Sciatic nerve (tissue), 2 donors: Measurements from ENCODE around the gene NT5C1B. TPM values are rescaled to one million over a fixed set of nuclear protein-coding genes. Genes with fewer than 3 reads are reported as not detected.
"Not testable (repeated sequence)": the region's sequence is repeated elsewhere in the genome, so short reads cannot be mapped to it uniquely, and the experiment has no call there.

Experiments used
- ATAC-seq: fragments of 200-7000 bp; cut with Tn5 transposase; one replicate; pipeline ENCODE4 v1.9.1; 2020; ENCODE audit warnings: mild to moderate bottlenecking, moderate library complexity
- DNase-seq: peaks from one replicate; pipeline ENCODE4 v3.0.0-alpha.2; 2020; ENCODE audit warnings: low spot score
- intact Hi-C: fragments of 100-400 bp; cut with DNase I; formaldehyde crosslinking; loops from one replicate; pipeline ENCODE4 v1.14.2; 2022
- total RNA-seq: library from RNA; stranded (reverse); fragmentation: NEBNext Ultra II Directional; extraction: Animal tissue kit (Norgen Biotek cat#: 25700); gene quantifications from one replicate; pipeline ENCODE4 v1.2.1, GENCODE V29; 2021
- donor health status: DM: no; HTN: no; CAD: no.
- donor health status: DM: no; HTN: no; CAD: no.

Gene NT5C1B
- not detected for total RNA-seq

DNA sequence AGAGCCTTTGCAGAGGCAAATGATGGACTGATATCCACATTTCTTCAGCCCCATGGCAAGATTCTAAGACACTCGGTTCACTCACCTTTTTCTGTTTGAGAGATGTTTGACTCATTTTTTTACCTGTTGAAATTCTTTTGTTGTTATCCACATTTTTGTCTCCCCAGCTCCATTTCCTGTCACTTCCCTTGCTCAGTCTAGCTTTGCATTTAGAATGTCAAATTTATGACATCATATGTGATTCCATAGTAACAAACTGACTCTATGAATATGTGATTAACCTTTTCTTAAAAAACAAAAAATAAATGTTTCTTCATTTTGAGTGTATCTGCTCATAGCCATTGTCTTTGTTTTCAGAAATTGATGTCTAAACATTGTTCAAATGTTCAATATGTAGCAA is at the start of gene NT5C1B:
NT5C1B (minus strand) TSS at position 216 of the 400 bp plus-strand sequence; CDS start at position 115, 101 bp downstream.
- DNase-seq (no peak), ATAC-seq (no peak)
- intact Hi-C loops: no loop called here

DNA sequence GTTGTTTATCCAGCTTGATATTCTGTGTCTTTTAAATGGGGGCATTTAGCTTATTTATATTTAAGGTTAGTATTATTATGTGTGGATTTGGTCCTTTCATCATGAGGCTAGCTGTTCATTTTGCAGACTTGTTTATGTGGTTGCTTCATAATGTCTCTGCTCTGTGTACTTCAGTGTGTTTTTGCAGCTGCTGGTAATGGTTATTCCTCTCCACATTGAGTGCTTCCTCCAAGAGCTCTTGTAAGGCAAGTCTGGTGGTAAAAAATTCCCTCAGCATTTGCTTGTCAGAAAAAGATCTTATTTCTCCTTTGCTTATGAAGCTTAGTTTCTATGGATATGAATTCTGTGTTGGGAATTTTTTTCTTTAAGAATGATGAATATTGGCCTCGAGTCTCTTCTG is 47.8 kb upstream of the NT5C1B start:
- ATAC-seq: no peak
- no peak for DNase-seq
- intact Hi-C loops: no loop called here

DNA sequence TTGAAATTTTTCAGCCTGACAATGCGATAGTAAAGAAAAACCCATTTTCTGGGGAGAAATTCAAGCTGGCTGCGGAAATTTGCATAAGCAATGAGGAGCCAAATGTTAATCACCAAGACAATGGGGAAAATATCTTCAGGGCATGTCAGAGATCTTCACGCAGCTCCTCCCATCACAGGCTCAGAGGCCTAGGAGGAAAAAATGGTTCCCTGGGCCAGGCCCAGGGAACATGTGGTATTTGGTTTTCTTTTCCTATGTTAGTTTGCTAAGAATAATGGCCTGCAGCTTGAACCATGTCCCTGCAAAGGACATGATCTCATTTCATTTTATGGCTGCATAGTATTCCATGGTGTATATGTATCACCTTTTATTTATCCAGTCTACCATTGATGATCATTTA is 43.3 kb upstream of the NT5C1B start:
- intact Hi-C loops, DNase-seq, ATAC-seq: not testable (repeated sequence)

DNA sequence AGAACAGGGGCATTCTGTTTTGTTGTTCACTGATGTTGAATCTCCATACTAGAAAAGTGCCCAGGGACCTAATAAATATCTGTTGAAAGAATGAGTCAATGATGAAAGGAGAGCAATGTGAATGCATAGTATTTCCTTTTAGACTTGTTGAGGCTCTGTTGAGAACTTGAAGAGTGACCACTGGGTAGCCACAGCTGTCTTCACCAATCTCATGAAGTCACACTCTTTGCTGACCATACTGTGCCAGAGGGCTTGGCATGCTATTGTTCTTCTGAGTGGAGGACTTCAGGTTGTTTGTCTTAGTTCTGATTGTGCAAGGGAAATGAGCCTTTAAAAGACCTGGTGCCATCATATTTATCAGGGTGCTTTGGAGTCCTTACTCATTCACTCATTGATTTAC is 41.6 kb upstream of the NT5C1B start:
- intact Hi-C loops: no loop called here
- ATAC-seq (no peak), DNase-seq (no peak)

DNA sequence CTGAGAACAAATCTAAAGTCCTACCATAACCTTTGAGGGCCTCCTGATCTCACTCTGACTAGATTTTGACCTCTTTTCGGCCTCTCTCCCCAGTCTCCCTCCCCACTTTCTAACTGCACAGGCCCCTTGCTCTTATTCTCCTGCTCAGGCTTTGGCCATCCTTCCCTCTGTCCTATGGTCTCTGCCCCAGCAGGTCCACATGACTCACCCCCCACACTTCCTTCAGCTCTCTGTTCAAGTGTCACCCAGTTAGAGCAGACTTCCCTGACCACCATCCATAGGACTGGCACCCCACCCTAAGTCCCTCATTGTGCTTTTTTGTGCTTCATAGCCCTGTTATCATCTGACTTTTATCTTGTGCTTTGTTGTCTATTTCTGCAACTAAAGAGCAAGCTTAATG is 41.2 kb upstream of the NT5C1B start:
- ATAC-seq: no peak
- no peak for DNase-seq
- intact Hi-C loops: no loop called here

DNA sequence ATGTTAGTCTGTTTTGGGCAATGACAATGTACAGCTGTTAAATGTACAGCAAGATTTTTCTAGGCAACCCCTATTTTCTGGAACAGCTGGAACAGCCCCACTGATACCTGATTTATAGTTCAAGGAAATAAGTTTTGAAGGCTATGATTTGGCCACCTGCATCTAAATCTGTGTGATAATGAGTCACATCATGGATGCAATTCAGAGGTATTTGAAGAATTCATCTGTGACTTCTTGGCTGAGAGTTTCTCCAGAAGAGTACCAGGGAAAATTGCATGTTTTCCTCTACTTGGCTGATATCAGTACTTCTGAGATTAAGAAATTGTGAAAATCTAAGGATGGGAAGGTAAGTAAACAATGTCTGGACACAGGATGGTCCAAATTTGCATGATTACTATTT is 40.7 kb upstream of the NT5C1B start:
- intact Hi-C loops: no loop called here
- ATAC-seq (no peak), DNase-seq (no peak)

DNA sequence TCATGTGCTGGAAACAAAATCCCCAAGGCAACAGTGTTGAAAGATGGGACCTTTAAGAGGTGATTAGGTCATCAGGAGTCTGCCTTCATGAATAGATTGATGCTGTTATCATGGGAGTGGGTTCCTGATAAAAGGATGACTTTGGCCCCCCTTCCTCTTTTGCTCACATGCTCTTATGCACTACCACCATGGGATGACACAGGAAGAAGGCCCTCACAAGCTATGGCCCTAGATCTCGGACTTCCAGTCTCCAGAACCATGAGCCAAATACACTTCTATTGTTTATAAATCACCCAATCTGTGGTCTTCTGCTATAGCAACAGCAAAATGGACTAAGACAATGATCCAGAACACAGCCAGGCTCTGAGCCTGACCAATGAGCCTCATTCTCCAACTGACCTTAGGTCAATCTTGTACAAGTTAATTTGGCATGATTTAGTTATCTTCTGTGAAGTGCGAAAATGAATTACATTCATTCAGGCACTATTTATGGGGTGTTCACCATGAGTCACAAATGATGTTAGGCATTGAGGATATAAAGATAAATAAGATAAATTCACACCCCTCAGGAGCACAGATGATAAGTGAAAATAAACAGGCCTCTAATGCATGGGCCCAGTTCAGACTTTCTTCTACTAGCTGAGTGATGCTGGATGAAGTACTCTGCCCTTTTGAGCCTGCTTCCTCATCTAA is 37.7 kb upstream of the NT5C1B start:
- DNase-seq: no peak

DNA sequence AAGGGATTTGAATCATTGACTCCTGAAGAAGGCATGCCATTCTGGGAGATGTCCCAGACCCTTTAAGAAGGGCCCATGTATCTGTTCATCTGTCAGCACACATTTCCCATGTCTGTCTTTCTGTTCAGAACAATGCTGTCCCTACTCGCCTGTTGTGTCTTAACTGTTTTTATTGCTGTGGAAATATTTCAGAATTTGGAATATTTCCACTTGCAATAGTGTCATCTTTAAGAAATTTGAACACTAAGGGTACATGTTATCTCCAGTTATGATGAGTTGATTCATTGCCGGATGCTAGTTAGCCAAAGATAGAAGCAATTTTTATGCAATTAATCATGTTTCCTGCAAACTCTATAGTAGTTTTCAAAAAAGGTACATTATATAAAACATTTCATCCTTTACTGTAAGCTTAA is 36.9 kb upstream of the NT5C1B start:
- DNase-seq (no peak), ATAC-seq (peak; percentile 66)
- intact Hi-C loops: no loop called here

More for the DNA sequence above, 37.7 kb upstream of the NT5C1B start:
- intact Hi-C loops: no loop called here
- no peak for ATAC-seq

DNA sequence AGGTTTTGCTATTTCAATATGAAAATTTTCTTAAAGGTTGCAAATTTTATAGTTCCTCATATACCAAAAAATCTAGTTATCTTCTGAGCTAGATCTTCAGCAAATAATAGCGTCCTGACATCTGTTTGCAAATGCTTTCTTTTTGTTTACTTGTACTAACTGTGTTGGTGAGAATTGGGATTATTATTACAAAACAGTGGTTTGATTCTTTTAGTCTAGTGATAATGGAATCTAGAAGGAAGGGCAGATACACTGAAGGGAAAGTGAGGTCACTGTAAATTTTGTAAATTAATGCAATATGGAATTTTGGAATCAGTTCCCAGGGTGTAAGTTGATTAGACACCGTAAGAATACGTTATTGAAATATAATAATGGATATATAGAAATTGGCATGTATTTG is 36.2 kb upstream of the NT5C1B start:
- DNase-seq (no peak), ATAC-seq (peak; percentile 53)
- intact Hi-C loops: no loop called here

DNA sequence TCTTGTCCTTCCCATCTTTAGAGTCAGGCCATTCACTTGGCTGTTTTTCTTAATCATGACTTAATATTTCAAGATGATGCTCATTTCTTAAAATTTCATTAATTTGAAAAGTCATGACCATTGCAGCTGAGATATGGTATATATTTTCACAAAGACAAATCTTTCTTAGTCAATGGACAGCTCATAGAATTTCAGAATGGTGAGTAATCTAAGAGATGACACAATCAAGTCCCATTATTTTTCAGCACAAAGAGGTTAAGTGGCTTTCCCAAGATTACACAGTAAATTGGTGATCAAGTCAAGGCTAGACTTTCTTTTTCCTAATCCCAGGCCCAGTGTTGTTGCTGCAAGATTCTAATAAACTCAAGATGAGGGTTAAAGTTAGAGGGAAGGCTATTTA is 34.4 kb upstream of the NT5C1B start:
- ATAC-seq (no peak), DNase-seq (no peak)
- intact Hi-C loops: no loop called here

DNA sequence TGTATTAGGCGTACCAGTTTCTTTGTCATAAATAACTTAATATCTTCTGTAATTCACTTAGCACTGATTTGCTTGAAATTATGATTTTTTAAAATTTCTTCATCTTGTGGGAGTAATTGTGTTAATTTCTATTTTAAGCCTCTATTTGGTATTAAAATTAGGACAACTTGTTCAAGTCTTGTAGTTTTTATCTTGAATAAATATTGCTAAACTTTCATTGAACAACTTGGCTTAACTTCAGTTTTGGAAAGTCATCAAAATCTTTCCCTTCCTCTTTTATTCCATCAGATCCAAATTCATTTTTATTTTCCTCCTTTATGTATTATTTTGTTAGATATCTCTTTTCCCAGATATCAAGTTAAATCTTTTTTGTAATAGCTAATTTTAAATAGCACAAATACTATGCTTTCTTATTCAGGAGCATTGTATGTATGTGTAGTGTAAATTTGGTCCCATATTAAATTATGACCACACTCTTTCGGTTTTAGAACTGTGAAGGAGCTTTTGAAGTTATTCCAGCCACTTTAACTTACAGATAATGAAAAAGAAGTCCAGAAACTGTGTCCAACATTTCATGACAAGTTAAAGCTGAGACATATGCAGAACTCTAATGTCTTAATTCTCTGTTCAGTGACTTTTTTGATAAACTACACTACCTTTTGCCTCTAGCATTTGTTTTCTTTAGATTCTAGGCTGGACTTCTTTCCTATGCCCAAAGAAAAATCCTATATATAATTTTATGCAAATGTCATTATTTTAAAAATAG is 31.7 kb upstream of the NT5C1B start:
- DNase-seq (no peak), ATAC-seq (no peak)
- intact Hi-C loops: no loop called here

DNA sequence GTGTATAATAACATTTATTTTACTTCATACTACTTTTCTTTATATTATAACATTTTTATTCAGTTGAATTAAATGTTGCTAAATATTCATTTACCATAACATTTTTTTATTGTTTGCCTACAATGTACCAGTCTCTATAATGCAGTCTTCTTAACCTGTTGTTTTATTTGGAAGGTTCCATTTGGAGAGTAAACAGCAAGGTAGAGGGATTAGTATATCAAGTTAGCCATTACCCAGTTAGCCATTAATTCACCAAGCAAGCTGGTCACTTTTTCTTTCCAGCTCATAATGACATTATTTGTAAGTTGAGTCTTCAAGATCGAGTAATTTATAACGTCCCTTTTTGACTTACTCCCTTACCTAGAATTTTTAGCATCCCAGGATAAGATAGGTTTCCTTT is 29.7 kb upstream of the NT5C1B start:
- DNase-seq (no peak), ATAC-seq (no peak)
- intact Hi-C loops: no loop called here

DNA sequence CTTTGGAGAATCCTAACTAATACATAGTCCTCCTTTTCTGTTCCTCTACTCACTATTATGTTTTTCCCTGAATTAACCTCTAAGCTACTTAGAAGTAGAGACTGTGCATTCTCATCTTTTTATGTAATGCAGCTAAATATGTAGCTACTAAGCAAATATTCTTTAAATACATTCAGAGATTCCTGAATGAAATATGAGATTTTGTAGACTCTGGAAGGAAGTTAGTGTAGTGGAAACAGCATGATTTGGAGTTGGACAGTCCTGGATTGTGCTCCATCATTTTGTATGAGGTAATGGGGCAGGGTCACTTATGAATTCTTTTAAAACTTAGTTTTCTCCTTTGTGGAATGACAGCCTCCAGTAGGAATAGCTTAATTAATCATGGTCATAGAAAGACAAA is 24.7 kb upstream of the NT5C1B start:
- intact Hi-C loops: no loop called here
- ATAC-seq: no peak
- no peak for DNase-seq

DNA sequence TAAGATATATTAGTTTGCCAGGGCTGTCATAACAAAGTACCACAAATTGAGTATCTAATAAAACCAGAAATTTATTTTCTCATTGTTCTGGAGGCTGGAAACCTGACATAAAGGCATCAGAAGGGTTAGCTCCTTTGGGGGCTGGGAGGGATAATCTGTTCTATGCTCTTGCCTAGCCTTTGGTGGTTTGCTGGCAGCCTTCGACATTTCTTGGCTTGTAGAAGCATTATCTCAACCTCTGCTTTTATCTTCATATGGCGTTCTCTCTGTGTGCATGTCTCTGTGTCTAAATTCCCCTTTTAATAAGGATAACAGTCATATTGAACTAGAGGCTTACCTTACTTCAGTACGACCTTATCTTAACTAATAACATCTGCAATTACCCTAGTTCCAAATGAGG is 22.8 kb upstream of the NT5C1B start:
- DNase-seq: no peak
- intact Hi-C loops: no loop called here
- no peak for ATAC-seq

DNA sequence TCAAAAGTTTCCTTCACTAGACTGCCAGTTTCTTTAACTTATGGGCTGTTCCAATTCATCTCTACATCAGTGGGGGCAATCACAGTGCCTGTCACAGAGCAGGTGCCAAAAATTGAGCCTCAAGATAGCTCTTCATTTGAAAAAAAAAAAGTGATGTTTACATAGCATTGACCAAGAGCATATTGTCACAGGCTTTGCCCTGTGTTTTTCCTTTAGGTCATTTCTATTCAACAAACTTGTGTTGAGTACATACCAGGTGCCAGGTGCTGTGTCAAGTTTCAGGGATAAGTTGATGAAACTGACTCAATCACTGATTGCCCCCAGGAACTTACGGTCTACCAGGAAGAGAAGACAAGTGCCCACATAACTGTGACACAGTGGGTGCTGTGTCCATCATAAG is 22.2 kb upstream of the NT5C1B start:
- DNase-seq: no peak
- intact Hi-C loops: no loop called here
- no peak for ATAC-seq

DNA sequence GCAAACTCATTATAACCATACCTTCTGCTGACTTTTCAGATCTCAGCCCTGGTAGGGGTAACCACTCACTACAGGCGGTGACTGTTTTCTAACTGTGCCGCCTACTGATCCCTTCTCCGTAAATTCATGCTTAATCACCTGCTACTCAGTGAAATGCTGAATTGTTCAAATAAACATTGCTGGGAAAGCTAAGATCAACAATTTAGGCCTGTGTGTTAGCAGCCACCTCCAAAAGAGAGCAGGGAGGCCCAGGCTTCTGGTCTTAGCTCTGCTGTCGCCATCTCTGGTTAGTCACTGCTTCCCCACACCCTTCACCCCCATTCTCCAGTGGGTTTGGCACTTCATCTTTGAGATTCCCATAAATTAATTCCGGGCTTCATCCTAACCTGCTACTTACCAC is 21.8 kb upstream of the NT5C1B start:
- intact Hi-C loops: no loop called here
- DNase-seq (no peak), ATAC-seq (no peak)

DNA sequence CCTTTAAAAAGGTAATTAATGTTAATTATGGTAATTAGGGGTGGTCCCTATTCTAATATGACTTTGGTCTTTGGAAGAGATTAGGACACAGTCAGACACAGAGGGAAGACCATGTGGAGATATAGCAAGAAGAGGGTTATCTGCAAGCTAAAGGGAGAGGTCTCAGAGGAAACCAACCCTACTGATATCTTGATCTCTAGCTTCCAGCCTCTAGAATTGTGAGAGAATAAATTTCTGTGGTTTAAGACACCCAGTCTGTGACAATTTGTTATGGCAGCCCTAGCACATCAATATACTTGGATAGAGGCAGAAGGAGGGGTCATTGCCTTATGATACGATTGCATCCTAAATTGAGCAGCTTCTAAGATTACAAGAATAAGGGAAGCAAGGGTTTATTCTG is 21.3 kb upstream of the NT5C1B start:
- ATAC-seq (no peak), DNase-seq (no peak)
- intact Hi-C loops: no loop called here

DNA sequence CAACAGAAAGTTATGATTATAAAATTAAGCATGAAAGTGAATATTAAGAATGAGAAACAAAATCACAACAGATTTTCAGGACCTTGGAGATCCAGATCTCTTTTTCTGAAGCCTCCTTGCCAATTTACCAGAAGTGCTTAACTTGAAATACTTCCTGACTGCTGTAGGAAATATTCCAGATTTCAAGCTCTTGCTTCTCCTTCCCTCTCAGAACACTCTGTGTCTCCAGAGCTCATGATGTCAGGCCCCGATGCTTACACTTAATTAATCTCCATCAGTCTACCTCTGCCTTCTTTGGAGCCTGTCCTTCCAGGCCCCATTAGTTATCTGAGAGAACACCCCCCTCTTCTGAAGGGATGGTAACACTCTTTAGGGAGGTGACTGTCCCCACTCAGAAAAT is 20.7 kb upstream of the NT5C1B start:
- intact Hi-C loops: no loop called here

DNA sequence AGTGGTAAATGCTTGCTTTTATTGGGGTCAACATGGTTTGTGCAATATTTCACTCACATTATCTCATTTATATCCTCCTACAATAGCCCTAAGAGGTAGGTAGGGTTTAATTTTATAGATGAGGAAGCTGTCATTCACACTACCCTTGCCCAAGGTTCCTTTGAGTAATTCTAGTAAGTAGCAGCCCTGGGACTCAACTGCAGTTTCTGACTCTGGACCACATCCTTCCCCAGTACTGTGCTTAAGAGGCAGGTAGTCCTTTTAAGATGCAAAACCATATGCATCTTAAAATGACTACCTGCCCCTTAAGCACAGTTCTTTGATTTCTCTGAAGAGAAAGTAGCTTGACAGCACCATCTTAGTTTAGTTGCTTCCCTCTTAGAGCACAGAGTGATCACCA is 15.7 kb upstream of the NT5C1B start:
- intact Hi-C loops: no loop called here
- DNase-seq (no peak), ATAC-seq (no peak)

More for the DNA sequence above, 20.7 kb upstream of the NT5C1B start:
- DNase-seq (no peak), ATAC-seq (no peak)

DNA sequence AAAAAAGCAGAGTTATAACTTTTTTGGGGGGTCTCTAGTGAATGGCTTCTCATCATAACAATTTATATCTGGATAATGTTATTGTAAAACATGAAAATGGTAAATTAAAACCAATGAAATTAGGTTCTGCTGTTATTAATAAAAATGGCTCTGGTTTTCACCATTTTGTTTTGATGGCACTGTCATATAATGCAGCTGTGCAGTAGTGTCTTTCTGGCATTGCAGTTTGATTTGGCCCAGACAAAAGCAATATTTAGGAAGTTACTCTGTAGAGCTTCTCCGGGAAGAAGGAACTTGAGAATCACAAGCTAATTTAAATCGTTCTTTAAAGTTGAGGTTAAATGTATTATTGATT is 15.1 kb upstream of the NT5C1B start:
- DNase-seq (no peak), ATAC-seq (no peak)
- intact Hi-C loops: no loop called here
